ENCODE measurements around the gene STAB2.

STAB2 gene

DNA sequence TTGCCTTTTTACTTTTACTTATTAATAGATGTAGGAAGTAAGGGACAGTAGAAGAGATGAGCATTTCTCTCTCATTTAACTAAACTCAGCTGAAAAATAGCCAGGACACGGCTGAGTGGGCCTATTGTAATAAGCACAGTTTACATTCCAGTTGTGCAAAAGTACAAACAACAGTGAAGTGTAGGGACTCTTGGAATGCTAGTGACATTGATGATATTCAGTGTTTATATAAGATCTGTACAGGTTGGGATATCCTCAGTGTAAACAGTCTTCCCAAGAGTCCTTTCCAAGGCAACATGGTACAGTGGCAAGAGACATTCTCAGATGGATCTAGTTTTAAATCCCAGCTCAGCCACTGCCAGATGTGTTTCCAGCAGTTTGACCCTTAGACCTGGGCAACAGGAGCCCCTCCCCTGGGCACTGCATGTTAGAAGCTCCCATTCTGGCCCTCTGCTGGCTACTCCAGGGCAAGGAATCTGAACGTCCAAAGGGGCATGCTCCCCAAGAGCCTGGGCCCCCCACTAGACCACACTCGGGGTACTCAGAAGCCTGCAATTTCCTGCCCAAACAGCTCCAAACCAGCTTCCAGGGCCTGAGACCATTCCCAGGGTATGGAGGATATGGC, 55.3 kb downstream of the STAB2 start:
- Histone ChIP-seq H3K9me3 (ENCODE audit: low read length) (no peaks in the 10 kb centered on the region), H3K36me3 (ENCODE audit: insufficient read depth, low read length) (no peaks in the 10 kb centered on the region), H3K79me2 (ENCODE audit: insufficient read depth, low read length) (no peaks in the 10 kb centered on the region), H3K9ac (ENCODE audit: low read length) (no peak overlapping the region), H2AFZ (ENCODE audit: low read length) (no peak overlapping the region), H3F3A (ENCODE audit: insufficient read depth, low read length) (no peaks in the 10 kb centered on the region), H3K4me3 (ENCODE audit: low read depth, low read length, poor library complexity, severe bottlenecking) (no peak overlapping the region), H3K4me1 (ENCODE audit: insufficient read depth, low read length, severe bottlenecking) (no peaks in the 10 kb centered on the region), H3K27me3 (ENCODE audit: insufficient read depth, low read length) (no peaks in the 10 kb centered on the region), H3K4me2 (ENCODE audit: low read length) (no peak overlapping the region), H3K27ac (ENCODE audit: low read depth, low read length, poor library complexity, severe bottlenecking) (no peak overlapping the region), H4K20me1 (ENCODE audit: insufficient read depth, low read length) (no peaks in the 10 kb centered on the region), H3K9me2 (ENCODE audit: low read depth, low read length) (no peaks in the 10 kb centered on the region)
- no peak for TF ChIP-seq CTCF (IDR thresholded peaks at IDR 0.05; ENCODE audit: low read length)
- TF ChIP-seq EZH2 (IDR thresholded peaks at IDR 0.05; ENCODE audit: borderline replicate concordance, low read length) = no peak

DNA sequence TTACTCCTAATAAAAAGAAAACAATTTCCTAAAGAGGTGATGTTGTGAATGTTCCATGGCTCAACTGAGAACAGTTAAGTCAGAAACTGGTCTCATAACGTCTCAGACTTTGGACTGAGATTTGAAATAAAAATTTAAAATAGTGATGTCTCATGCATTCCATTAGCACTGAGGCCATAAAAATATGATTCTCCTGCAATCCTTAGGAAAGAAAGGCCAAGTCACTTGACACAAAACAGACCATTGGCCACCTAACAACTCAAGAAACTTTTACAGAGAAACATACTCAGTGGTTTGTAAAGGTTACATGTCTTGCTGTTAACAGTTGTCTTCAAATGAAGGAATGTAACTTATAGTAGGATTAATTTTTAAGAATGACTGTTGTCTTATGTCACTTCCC, 58.1 kb downstream of the STAB2 start:
- no peaks in the 10 kb centered on the region for H4K20me1 ChIP-seq (ENCODE audit: insufficient read depth, low read length)
- no peaks in the 10 kb centered on the region for H3K36me3 ChIP-seq (ENCODE audit: insufficient read depth, low read length)

GRCh38 chr12:103647267-103647666, 60.2 kb downstream of the STAB2 start:
- no peaks in the 10 kb centered on the region for H3K27me3 ChIP-seq (ENCODE audit: insufficient read depth, low read length)
- H3K27ac ChIP-seq (ENCODE audit: low read depth, low read length, poor library complexity, severe bottlenecking) = no peak overlapping the region
- no peak overlapping the region for H3K4me2 ChIP-seq (ENCODE audit: low read length)
- no peak overlapping the region for H3K9ac ChIP-seq (ENCODE audit: low read length)
- no peaks in the 10 kb centered on the region for H3K9me2 ChIP-seq (ENCODE audit: low read depth, low read length)
- H3K4me3 ChIP-seq (ENCODE audit: low read depth, low read length, poor library complexity, severe bottlenecking) = no peak overlapping the region
- no peaks in the 10 kb centered on the region for H4K20me1 ChIP-seq (ENCODE audit: insufficient read depth, low read length)
- H3K79me2 ChIP-seq (ENCODE audit: insufficient read depth, low read length) = no peaks in the 10 kb centered on the region
- no peaks in the 10 kb centered on the region for H3F3A ChIP-seq (ENCODE audit: insufficient read depth, low read length)
- TF ChIP-seq CTCF (IDR thresholded peaks at IDR 0.05; ENCODE audit: low read length) = no peak
- no peak for TF ChIP-seq EZH2 (IDR thresholded peaks at IDR 0.05; ENCODE audit: borderline replicate concordance, low read length)
- H3K9me3 ChIP-seq (ENCODE audit: low read length) = no peaks in the 10 kb centered on the region
- no peaks in the 10 kb centered on the region for H3K36me3 ChIP-seq (ENCODE audit: insufficient read depth, low read length)
- H2AFZ ChIP-seq (ENCODE audit: low read length) = no peak overlapping the region
- no peaks in the 10 kb centered on the region for H3K4me1 ChIP-seq (ENCODE audit: insufficient read depth, low read length, severe bottlenecking)

More for the DNA sequence above, 58.1 kb downstream of the STAB2 start:
- no peak overlapping the region for H2AFZ ChIP-seq (ENCODE audit: low read length)
- no peak overlapping the region for H3K4me2 ChIP-seq (ENCODE audit: low read length)
- no peaks in the 10 kb centered on the region for H3K9me3 ChIP-seq (ENCODE audit: low read length)
- TF ChIP-seq CTCF (IDR thresholded peaks at IDR 0.05; ENCODE audit: low read length) (no peak), EZH2 (IDR thresholded peaks at IDR 0.05; ENCODE audit: borderline replicate concordance, low read length) (no peak)
- no peaks in the 10 kb centered on the region for H3F3A ChIP-seq (ENCODE audit: insufficient read depth, low read length)
- H3K27ac ChIP-seq (ENCODE audit: low read depth, low read length, poor library complexity, severe bottlenecking) = no peak overlapping the region
- no peaks in the 10 kb centered on the region for H3K4me1 ChIP-seq (ENCODE audit: insufficient read depth, low read length, severe bottlenecking)
- no peak overlapping the region for H3K4me3 ChIP-seq (ENCODE audit: low read depth, low read length, poor library complexity, severe bottlenecking)
- no peaks in the 10 kb centered on the region for H3K27me3 ChIP-seq (ENCODE audit: insufficient read depth, low read length)
- no peak overlapping the region for H3K9ac ChIP-seq (ENCODE audit: low read length)
- H3K79me2 ChIP-seq (ENCODE audit: insufficient read depth, low read length) = no peaks in the 10 kb centered on the region
- H3K9me2 ChIP-seq (ENCODE audit: low read depth, low read length) = no peaks in the 10 kb centered on the region
